Mononuclear cell (primary cell): ENCODE measurements around the gene PGAP3. TPM values are rescaled to one million over a fixed set of nuclear protein-coding genes. Genes with fewer than 3 reads are reported as not detected.

Experiments
- H3K27me3 ChIP-seq: 2 replicates; pipeline ENCODE4 v1.6.0; 2011; ENCODE audit warnings: low read length, control low read depth; ENCODE audit not compliant: insufficient read depth
- H3K4me1 ChIP-seq: 2 replicates; pipeline ENCODE4 v1.5.1; 2011; ENCODE audit warnings: mild to moderate bottlenecking, low read length, control low read depth; ENCODE audit not compliant: insufficient read depth
- H3K4me3 ChIP-seq: 2 replicates; pipeline ENCODE4 v1.5.1; 2011; ENCODE audit warnings: mild to moderate bottlenecking, low read length, moderate library complexity
- H3K9me3 ChIP-seq: 2 replicates; pipeline ENCODE4 v1.5.1; 2011; ENCODE audit warnings: low read depth, mild to moderate bottlenecking, control low read depth, low read length
- total RNA-seq: library from RNA; depleted of rRNA; stranded (reverse); fragments of >200 nt; gene quantifications from one replicate; pipeline ENCODE4 v1.2.3, GENCODE V29; 2012

Gene PGAP3
- total RNA-seq, 1 donor = 6.4 TPM

DNA sequence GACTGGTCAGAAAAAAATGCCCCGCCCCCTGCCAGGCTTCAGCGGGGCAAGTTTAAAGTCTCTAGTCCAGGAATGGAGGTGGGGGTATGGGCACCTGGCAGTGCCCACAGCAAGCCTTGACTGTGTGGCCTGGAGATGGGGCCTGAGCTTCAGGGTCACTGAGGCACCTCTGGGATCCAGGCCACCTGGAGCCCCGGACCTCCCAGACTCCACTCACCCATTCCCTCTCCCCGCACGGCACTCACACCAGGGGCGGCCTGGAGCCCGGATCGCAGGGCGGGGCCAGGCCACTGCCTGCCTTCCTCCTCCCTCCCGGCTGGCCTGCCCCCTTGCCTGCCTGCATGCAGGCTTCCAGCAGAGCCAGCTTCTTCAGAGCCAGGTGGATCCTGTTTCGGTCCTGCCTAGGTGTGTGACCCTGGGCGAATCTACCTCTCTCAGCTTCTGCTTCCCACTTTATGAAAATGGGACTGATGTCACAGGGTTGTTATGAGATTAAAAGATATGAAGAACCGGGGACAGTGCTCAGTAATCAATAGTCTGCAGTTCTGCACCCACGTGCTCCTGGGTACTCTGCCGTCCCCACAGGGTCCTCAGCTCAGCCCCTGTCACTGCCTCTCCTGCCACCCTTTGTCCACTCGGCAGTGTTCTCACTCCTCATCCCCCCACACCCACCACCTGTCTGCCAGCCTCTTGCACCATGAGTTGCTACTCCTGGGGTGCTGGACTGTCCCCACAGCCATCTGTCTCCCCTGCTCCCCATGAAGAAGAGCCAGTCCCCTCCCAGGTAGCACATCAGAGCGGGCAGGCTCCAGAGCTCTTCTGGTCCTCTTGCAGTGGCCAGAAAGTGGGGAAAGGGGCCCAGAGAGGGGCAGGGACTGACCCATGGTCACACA lies 23.9 kb downstream of the PGAP3 start:
- no peaks in the 10 kb centered on the region for H3K9me3 ChIP-seq
- H3K4me1 ChIP-seq = peaks cover 31% of the 10 kb centered on the region
- peaks cover 16% of the 10 kb centered on the region for H3K27me3 ChIP-seq
- no peak overlapping the region for H3K4me3 ChIP-seq

DNA sequence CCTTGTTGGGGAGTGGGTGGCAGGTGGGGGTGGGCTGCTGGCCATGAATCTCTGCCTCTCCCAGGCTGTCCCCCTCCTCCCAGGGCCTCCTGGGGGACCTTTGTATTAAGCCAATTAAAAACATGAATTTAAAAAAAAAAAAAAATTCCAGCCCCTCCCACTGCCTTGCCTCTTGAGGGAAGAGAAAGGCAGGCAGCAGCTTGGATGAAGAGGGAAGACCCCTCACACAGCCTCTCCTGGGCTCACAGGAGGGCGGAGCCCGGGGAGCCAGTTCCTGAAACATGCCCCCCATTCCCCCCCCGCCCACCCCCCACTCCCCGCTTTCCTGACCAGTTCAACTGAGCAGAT lies 24.5 kb downstream of the PGAP3 start:
- Histone ChIP-seq H3K9me3 (no peaks in the 10 kb centered on the region), H3K4me1 (peaks cover 32% of the 10 kb centered on the region)

DNA sequence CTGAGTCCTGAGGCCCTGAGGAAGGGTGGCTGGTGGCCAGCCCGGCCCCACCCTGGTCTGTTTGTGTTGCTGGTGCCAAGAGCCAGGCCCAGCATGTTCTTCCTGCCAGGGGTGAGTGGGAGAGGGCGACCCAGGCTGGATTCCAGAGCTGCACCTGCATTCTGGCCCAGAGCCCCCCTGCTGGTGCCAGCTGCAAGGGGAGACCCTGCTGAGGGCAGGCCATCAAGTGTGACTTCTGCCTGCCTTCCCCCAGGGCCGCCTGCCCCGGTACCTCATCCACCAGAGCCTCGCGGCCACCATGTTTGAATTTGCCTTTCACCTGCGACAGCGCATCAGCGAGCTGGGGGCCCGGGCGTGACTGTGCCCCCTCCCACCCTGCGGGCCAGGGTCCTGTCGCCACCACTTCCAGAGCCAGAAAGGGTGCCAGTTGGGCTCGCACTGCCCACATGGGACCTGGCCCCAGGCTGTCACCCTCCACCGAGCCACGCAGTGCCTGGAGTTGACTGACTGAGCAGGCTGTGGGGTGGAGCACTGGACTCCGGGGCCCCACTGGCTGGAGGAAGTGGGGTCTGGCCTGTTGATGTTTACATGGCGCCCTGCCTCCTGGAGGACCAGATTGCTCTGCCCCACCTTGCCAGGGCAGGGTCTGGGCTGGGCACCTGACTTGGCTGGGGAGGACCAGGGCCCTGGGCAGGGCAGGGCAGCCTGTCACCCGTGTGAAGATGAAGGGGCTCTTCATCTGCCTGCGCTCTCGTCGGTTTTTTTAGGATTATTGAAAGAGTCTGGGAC lies 25.1 kb downstream of the PGAP3 start:
- H3K4me3 ChIP-seq = no peak overlapping the region
- peaks cover 30% of the 10 kb centered on the region for H3K4me1 ChIP-seq
- no peaks in the 10 kb centered on the region for H3K9me3 ChIP-seq
- H3K27me3 ChIP-seq = peaks cover 13% of the 10 kb centered on the region

More for the DNA sequence above, 24.5 kb downstream of the PGAP3 start:
- peaks cover 13% of the 10 kb centered on the region for H3K27me3 ChIP-seq
- no peak overlapping the region for H3K4me3 ChIP-seq

GRCh38 chr17:39661744-39662541 lies 25.9 kb downstream of the PGAP3 start:
- Histone ChIP-seq H3K27me3 (peaks cover 7% of the 10 kb centered on the region), H3K4me3 (no peak overlapping the region), H3K9me3 (no peaks in the 10 kb centered on the region), H3K4me1 (peaks cover 23% of the 10 kb centered on the region)

DNA sequence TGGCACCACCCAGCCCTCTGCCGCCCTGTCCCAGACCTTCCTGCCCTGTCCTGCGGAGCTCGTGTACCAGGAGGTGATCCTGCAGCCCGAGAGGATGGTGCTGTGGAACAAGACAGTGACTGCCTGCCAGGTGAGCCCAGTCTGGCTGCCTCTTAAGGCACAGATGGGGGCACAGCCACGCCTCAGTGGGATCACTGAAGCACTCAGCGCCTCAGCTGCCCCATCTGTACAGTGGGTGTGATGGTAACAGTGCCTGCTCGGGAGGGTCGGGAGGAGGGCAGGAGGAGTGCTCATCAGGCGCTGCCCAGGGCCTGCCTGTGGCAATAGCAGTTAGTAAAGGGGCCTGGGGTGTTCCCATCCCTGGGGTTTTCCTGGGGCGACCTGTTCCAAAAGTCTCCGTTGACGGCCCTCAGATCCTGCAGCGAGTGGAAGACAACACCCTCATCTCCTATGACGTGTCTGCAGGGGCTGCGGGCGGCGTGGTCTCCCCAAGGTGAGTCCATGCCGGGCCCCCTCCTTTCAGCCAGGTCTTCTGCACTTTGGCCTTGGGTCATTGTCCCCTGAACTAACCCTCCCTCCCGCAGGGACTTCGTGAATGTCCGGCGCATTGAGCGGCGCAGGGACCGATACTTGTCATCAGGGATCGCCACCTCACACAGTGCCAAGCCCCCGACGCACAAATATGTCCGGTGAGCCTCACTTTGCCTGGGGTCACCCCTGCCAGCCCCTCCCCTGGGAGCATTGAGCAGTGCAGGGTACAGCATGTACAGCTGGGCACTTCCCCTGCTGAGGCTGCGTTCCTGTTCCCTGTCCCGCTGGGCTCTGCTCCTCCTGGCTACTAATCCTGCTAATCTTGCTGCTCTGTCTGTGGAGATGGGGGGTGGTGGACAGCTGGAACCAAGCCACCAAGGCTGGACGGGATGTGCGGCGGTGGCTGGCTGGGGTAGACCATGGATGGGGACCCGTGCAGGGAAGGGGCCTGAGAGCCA lies 27.2 kb downstream of the PGAP3 start:
- Histone ChIP-seq H3K4me3 (no peak overlapping the region), H3K9me3 (no peaks in the 10 kb centered on the region), H3K27me3 (no peaks in the 10 kb centered on the region), H3K4me1 (peaks cover 21% of the 10 kb centered on the region)

DNA sequence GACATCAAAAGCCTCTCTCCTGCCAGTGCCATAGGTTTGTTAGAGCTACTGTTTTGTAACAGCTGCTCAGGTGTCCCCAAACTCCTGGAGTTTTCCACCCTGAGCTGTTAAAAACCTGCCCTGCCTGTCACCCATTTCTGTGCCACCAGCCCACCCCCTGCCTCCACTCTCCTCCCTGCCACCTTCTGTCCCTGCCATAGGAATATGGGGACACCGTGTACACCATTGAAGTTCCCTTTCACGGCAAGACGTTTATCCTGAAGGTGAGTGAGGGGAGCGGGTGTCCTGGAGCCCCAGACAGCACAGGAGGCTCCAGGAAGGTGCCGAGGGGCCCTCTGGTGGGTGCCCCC lies 27.9 kb downstream of the PGAP3 start:
- no peaks in the 10 kb centered on the region for H3K9me3 ChIP-seq
- H3K4me3 ChIP-seq = no peak overlapping the region
- no peaks in the 10 kb centered on the region for H3K27me3 ChIP-seq
- H3K4me1 ChIP-seq = peaks cover 21% of the 10 kb centered on the region

DNA sequence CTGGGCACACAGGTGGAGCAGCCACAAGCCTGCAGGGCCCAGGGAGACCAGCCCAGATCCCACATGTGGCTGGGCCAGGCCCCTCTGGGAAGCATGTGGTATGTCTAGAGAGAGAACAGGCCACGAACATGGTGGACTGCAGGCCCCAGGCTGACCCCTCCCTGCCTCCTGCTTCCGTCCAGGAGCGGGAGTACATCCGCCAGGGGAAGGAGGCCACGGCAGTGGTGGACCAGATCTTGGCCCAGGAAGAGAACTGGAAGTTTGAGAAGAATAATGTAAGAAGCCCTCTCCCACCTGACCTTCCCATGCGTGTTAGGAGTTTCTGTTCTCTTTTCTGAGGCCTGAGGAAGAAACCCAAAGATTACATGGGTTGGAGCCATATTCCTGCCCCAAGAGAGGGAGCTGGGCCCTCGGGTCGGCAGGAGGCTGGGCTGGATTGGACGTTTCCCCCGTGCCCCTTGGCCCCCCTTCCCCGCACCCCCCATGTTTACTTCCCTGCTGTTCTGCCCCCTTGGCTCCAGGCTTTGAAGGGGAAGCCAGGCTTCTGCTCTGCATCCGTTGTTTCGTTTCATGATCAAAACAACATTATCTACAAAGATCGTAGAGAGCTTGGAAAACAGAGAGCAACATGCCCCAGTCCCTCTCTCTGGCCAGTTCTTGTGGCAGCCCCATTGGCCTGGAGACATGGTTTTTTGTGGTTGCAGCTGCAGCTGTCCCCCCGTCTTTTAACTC lies 28.4 kb downstream of the PGAP3 start:
- H3K27me3 ChIP-seq = no peaks in the 10 kb centered on the region
- H3K4me3 ChIP-seq = no peak overlapping the region
- H3K4me1 ChIP-seq = peaks cover 21% of the 10 kb centered on the region
- no peaks in the 10 kb centered on the region for H3K9me3 ChIP-seq

- no peaks in the 10 kb centered on the region for H3K9me3 ChIP-seq
- H3K4me1 ChIP-seq = peaks cover 24% of the 10 kb centered on the region
- H3K27me3 ChIP-seq = no peaks in the 10 kb centered on the region
- H3K4me3 ChIP-seq = no peak overlapping the region
Measured at GRCh38 chr17:39658760-39659159, 29.1 kb downstream of the PGAP3 start.

GRCh38 chr17:39658346-39658745 lies 29.5 kb downstream of the PGAP3 start:
- no peaks in the 10 kb centered on the region for H3K9me3 ChIP-seq
- no peaks in the 10 kb centered on the region for H3K27me3 ChIP-seq
- H3K4me1 ChIP-seq = peaks cover 27% of the 10 kb centered on the region
- no peak overlapping the region for H3K4me3 ChIP-seq

DNA sequence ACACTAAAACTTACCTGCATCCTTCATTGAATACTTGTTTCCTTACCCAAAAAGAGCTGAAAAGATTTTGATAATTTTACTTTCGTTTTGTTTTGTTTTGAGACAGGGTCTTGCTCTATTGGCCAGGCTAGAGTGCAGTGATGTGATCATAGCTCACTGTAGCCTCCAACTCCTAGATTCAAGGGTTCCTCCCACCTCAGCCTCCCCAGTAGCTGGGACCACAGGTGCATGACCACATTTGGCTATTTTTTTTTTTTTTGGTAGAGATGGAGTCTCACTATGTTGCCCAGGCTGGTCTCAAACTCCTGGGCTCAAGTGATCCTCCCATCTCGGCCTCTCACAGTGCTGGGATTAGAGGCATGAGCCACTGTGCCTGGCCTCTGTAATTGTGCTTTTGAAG lies 32.8 kb downstream of the PGAP3 start:
- peaks cover 24% of the 10 kb centered on the region for H3K4me1 ChIP-seq
- no peak overlapping the region for H3K4me3 ChIP-seq
- no peaks in the 10 kb centered on the region for H3K27me3 ChIP-seq
- no peaks in the 10 kb centered on the region for H3K9me3 ChIP-seq

DNA sequence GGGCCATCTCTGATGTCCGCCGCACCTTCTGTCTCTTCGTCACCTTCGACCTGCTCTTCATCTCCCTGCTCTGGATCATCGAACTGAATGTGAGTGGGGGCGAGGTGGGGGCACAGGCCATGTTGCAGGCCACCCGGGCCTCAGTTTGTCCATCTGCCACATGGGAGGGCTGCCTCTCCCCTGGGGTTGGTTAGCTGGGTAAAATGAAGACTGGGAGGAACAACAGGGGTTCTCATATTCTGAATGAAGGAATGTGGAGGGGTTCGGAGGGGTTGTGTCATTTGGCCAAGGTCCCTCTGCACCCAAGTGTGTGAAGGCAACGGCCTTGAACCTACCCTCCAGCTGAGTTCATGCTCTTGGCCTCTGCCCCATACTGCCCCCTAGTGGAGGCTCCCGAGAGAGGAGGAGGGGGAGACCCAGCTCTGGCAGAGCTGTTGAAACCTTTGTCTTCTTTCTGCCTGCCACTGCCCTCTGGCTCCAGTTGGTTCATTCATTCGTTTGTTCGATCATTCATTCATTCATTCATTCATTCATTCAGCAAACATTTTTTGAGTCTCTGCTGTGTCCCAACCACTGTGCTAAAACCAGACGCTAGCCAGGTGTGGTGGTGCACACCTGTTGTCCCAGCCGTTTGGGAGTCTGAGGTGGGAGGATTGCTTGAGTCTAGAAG lies 34.1 kb downstream of the PGAP3 start:
- H3K9me3 ChIP-seq = no peaks in the 10 kb centered on the region
- H3K4me3 ChIP-seq = no peak overlapping the region
- no peaks in the 10 kb centered on the region for H3K27me3 ChIP-seq
- H3K4me1 ChIP-seq = peaks cover 12% of the 10 kb centered on the region

DNA sequence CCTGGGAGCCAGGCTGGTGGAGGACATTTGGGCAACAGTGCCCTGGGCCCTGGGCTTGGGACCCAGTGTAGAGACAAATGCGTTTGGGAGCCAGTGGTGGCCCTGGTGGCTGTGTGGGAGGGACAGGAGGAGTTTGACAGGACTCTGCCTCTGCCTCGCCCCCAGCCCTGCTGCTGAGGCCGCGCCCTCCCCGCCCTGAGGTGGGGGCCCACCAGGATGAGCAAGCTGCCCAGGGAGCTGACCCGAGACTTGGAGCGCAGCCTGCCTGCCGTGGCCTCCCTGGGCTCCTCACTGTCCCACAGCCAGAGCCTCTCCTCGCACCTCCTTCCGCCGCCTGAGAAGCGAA lies 34.6 kb downstream of the PGAP3 start:
- no peaks in the 10 kb centered on the region for H3K9me3 ChIP-seq
- no peaks in the 10 kb centered on the region for H3K27me3 ChIP-seq
- peaks cover 7% of the 10 kb centered on the region for H3K4me1 ChIP-seq
- H3K4me3 ChIP-seq = no peak overlapping the region

- Histone ChIP-seq H3K4me1 (peaks cover 6% of the 10 kb centered on the region), H3K27me3 (no peaks in the 10 kb centered on the region), H3K4me3 (no peak overlapping the region), H3K9me3 (no peaks in the 10 kb centered on the region)
Measured at GRCh38 chr17:39652587-39653315, 35.1 kb downstream of the PGAP3 start.
